Kidney (tissue), 14 donors: Measurements from ENCODE around the gene GPRIN3. TPM values are rescaled to one million over a fixed set of nuclear protein-coding genes. Genes with fewer than 3 reads are reported as not detected.

Experiments
- DNase-seq, 5 donors: peaks; one replicate each; pipeline ENCODE4 v3.0.0-alpha.2; 2013 to 2020
- FAIRE-seq: peaks from 2 replicates; lab custom pipeline; 2012; peaks lifted over from hg19 to GRCh38; lab: Jason Lieb, UNC
- H3K27ac ChIP-seq, 2 donors: one replicate each; pipeline ENCODE4 v1.7.0; 2013; ENCODE audit warnings: low read depth in 2 of 2, low read length in 2 of 2, inconsistent platforms in 1 of 2
- H3K27me3 ChIP-seq: one replicate; pipeline ENCODE4 v1.7.1; 2013; ENCODE audit warnings: low read length, inconsistent platforms; ENCODE audit not compliant: control insufficient read depth, insufficient read depth
- H3K36me3 ChIP-seq, 3 donors: one replicate each; pipeline versions ENCODE4 v1.7.0 to v1.7.1; 2013; ENCODE audit warnings: low read length in 3 of 3, control low read depth in 1 of 3, inconsistent platforms in 1 of 3; ENCODE audit not compliant: insufficient read depth in 3 of 3, control insufficient read depth in 2 of 3
- H3K4me1 ChIP-seq, 3 donors: one replicate each; pipeline versions ENCODE4 v1.7.0 to v1.7.1; 2013; ENCODE audit warnings: low read length in 3 of 3, inconsistent platforms in 1 of 3, low read depth in 1 of 3; ENCODE audit not compliant: control insufficient read depth in 2 of 3, insufficient read depth in 2 of 3
- H3K4me3 ChIP-seq, 3 donors: one replicate each; pipeline versions ENCODE4 v1.7.0 to v1.8.1; 2013; ENCODE audit warnings: low read length in 3 of 3, control low read depth in 1 of 3, inconsistent platforms in 1 of 3
- H3K9ac ChIP-seq, 3 donors: one replicate each; pipeline versions ENCODE4 v1.7.0 to v1.7.1; 2013; ENCODE audit warnings: low read length in 3 of 3, control low read depth in 1 of 3, inconsistent platforms in 1 of 3
- H3K9me3 ChIP-seq, 3 donors: one replicate each; pipeline versions ENCODE4 v1.7.0 to v1.7.1; 2013; ENCODE audit warnings: low read length in 3 of 3, control low read depth in 1 of 3, inconsistent platforms in 1 of 3; ENCODE audit not compliant: control insufficient read depth in 2 of 3, insufficient read depth in 1 of 3
- CTCF ChIP-seq: IDR thresholded peaks from 3 replicates; pipeline ENCODE4 v1.5.1; 2012; ENCODE audit warnings: mild to moderate bottlenecking, moderate library complexity, borderline replicate concordance; ENCODE audit not compliant: insufficient read depth; ENCODE audit errors: extremely low read depth
- intact Hi-C: fragments of 100-400 bp; cut with DNase I; formaldehyde crosslinking; loops from one replicate; pipeline ENCODE4 v1.11.1; 2022
- polyA plus RNA-seq: library from polyadenylated mRNA; stranded (reverse); fragments of 350-450 nt; fragmentation: Illumina TruSeq; extraction: RNeasy Lipid Tissue Mini Kit (QIAGEN cat#74804); gene quantifications from one replicate; pipeline ENCODE4 v1.2.3, GENCODE V29; 2014; ENCODE audit warnings: low read depth, low replicate concordance; ENCODE audit not compliant: insufficient read depth
- total RNA-seq: library from RNA; stranded (reverse); fragmentation: NEBNext Ultra II Directional; extraction: Animal tissue kit (Norgen Biotek cat#: 25700); gene quantifications from one replicate; pipeline ENCODE4 v1.2.1, GENCODE V29; 2021
- donor health status: control.
- donor health status: control.
- donor health status: control.
- donor health status: control.
- donor health status: control.
- donor health status: DM: yes; HTN: yes; CAD: no.
- donor health status: Normal renal cell carcinoma (clear cell type).

Gene GPRIN3
- total and polyA plus RNA-seq, 2 donors from 2014 or later: 2.2 to 15.2 TPM

GRCh38 chr4:89267846-89268245 lies 39.8 kb downstream of the GPRIN3 start:
- H3K36me3 ChIP-seq: no peaks in the 10 kb centered on the region
- H3K4me1 ChIP-seq: peaks cover 0 to 12% (median 0%) of the 10 kb centered on the region in 3 donors
- no peak for TF ChIP-seq CTCF
- intact Hi-C loops: no loop called here
- no peak for DNase-seq
- no peaks in the 10 kb centered on the region for H3K9me3 ChIP-seq
- no peak overlapping the region for H3K9ac ChIP-seq
- H3K4me3 ChIP-seq: no peak overlapping the region
- no peak overlapping the region for H3K27ac ChIP-seq
- H3K27me3 ChIP-seq: no peaks in the 10 kb centered on the region
- no peak for FAIRE-seq

- H3K27ac ChIP-seq: no peak overlapping the region
These were observed 40.2 kb downstream of the GPRIN3 start for GRCh38 chr4:89267392-89267791.

GRCh38 chr4:89266128-89266527 lies 41.5 kb downstream of the GPRIN3 start:
- Histone ChIP-seq H3K9me3 (no peaks in the 10 kb centered on the region), H3K27ac (no peak overlapping the region), H3K4me1 (peaks cover 0 to 6% (median 0%) of the 10 kb centered on the region in 3 donors), H3K36me3 (no peaks in the 10 kb centered on the region), H3K9ac (no peak overlapping the region), H3K4me3 (no peak overlapping the region), H3K27me3 (no peaks in the 10 kb centered on the region)
- FAIRE-seq (no peak), DNase-seq (no peak)
- TF ChIP-seq CTCF: no peak
- intact Hi-C loops: no loop called here

More at GRCh38 chr4:89267392-89267791, 40.2 kb downstream of the GPRIN3 start:
- H3K36me3 ChIP-seq: no peaks in the 10 kb centered on the region
- no peaks in the 10 kb centered on the region for H3K9me3 ChIP-seq
- no peak for TF ChIP-seq CTCF
- H3K4me3 ChIP-seq: no peak overlapping the region
- intact Hi-C loops: no loop called here
- H3K9ac ChIP-seq: no peak overlapping the region
- FAIRE-seq: no peak
- H3K27me3 ChIP-seq: no peaks in the 10 kb centered on the region
- H3K4me1 ChIP-seq: peaks cover 0 to 10% (median 0%) of the 10 kb centered on the region in 3 donors
- DNase-seq: no peak

GRCh38 chr4:89263265-89263664 lies 44.3 kb downstream of the GPRIN3 start:
- Histone ChIP-seq H3K27me3 (no peaks in the 10 kb centered on the region), H3K36me3 (no peaks in the 10 kb centered on the region), H3K9ac (no peak overlapping the region), H3K4me1 (peaks cover 0 to 2% (median 0%) of the 10 kb centered on the region in 3 donors), H3K9me3 (no peaks in the 10 kb centered on the region), H3K27ac (no peak overlapping the region), H3K4me3 (no peak overlapping the region)
- intact Hi-C loops: no loop called here
- no peak for TF ChIP-seq CTCF
- DNase-seq (no peak), FAIRE-seq (no peak)
